Amniotic stem cell (primary cell): ENCODE results near the gene WBP1L.
"Not testable (repeated sequence)": the region's sequence is repeated elsewhere in the genome, so short reads cannot be mapped to it uniquely, and the experiment has no call there.

Experiments used
- DNase-seq: peaks from one replicate; lab custom pipeline; 2025; lab: John Stamatoyannopoulos, UW

The WBP1L gene

GRCh38 chr10:102843139-102843538 is 99.4 kb downstream of the WBP1L start:
- DNase-seq = not testable (repeated sequence)

GRCh38 chr10:102844190-102844776 is 100.5 kb downstream of the WBP1L start:
- DNase-seq = not testable (repeated sequence)

- no peak for DNase-seq
Observed at GRCh38 chr10:102845352-102845902, 101.7 kb downstream of the WBP1L start.

- no peak for DNase-seq
Observed at GRCh38 chr10:102850025-102850518, 106.3 kb downstream of the WBP1L start.

GRCh38 chr10:102853237-102853636 is 109.5 kb downstream of the WBP1L start:
- DNase-seq = not testable (repeated sequence)

GRCh38 chr10:102855731-102856436 is 112.1 kb downstream of the WBP1L start:
- peak; percentile 85 for DNase-seq

- DNase-seq = no peak
Observed at GRCh38 chr10:102856758-102857424, 113.1 kb downstream of the WBP1L start.

- no peak for DNase-seq
Observed at GRCh38 chr10:102859911-102860310, 116.2 kb downstream of the WBP1L start.

GRCh38 chr10:102863660-102864059 is 119.9 kb downstream of the WBP1L start:
- no peak for DNase-seq

- no peak for DNase-seq
Observed at GRCh38 chr10:102865620-102866019, 121.9 kb downstream of the WBP1L start.
